Neural progenitor cell (in vitro differentiated cells): Measurements from ENCODE around the gene LRCH4.

ENCODE experiments used
- CTCF ChIP-seq: fragments of 200-600 bp; sonication (generic); IDR thresholded peaks from 2 replicates; pipeline ENCODE4 v1.5.1; 2017; ENCODE audit warnings: antibody characterized with exemption, mild to moderate bottlenecking
- EZH2 ChIP-seq: fragments of 200-600 bp; sonication (generic); IDR thresholded peaks from 2 replicates; pipeline ENCODE4 v1.6.1; 2017; ENCODE audit warnings: antibody characterized with exemption, mild to moderate bottlenecking, moderate library complexity
- EZH2phosphoT487 ChIP-seq: fragments of 200-600 bp; sonication (generic); IDR thresholded peaks from 2 replicates; pipeline ENCODE4 v1.6.1; 2017; ENCODE audit warnings: antibody characterized with exemption

GRCh38 chr7:100577507-100577906 is 8.4 kb downstream of the LRCH4 start:
- TF ChIP-seq EZH2phosphoT487, result no peak
- TF ChIP-seq CTCF, result no peak
- no peak for TF ChIP-seq EZH2
